ENCODE data around the gene PCDH15. TPM values are rescaled to one million over a fixed set of nuclear protein-coding genes. Genes with fewer than 3 reads are reported as not detected.

Gene PCDH15
- total RNA-seq, 1 experiment from 2014 or later = 0.61 TPM

DNA sequence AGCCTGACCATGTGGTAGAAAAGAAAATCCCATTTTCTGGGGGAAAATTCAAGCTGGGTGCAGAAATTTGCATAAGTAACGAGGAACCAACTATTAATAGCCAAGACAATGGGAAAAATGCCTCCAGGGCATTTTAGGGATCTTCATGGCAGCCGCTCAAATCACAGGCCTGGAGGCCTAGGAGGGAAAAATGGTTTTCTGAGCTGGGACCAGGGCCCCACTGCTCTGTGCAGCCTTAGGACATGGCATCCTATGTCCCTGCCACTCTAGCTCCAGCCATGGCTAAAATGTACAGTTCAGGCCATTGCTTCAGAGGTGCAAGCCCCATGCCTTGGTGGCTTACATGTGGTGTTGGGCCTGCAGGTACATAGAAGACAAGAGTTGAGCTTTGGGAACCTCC, 459.0 kb downstream of the PCDH15 start:
- H2BK5ac ChIP-seq (ENCODE audit: insufficient read length, low read length) = no peak overlapping the region
- no peak overlapping the region for H2BK15ac ChIP-seq (ENCODE audit: low read depth, low read length)
- no peak overlapping the region for H3K14ac ChIP-seq (ENCODE audit: insufficient read depth, low read length)
- no peak overlapping the region for H2AK5ac ChIP-seq (ENCODE audit: insufficient read length, low read length)
- Mint-ChIP-seq H3K4me1 (peaks cover 7 to 12% of the 10 kb centered on the region in 2 experiments), H3K27me3 (ENCODE audit: low read depth) (no peaks in the 10 kb centered on the region), H3K9me3 (peaks cover 34 to 45% of the 10 kb centered on the region in 2 experiments), H3K4me3 (no peak overlapping the region), H3K36me3 (ENCODE audit: insufficient read depth in 1 of 3, low read depth in 3 of 3) (peaks cover 30 to 43% (median 37%) of the 10 kb centered on the region in 3 experiments), H3K27ac (no peak overlapping the region)
- no peak overlapping the region for H2BK20ac ChIP-seq (ENCODE audit: low read depth, low read length, poor library complexity, severe bottlenecking)
- H3K9ac ChIP-seq (ENCODE audit: extremely low read depth, insufficient read length, low read length) = no peak overlapping the region
- H3K79me2 ChIP-seq (ENCODE audit: insufficient read depth, low read length) = no peaks in the 10 kb centered on the region
- WGBS (ENCODE audit: extremely low coverage, insufficient read length, low lambda C conversion rate) = no CpG with 5 or more reads among the region's 2 CpGs
- no peaks in the 10 kb centered on the region for H3K79me1 ChIP-seq (ENCODE audit: insufficient read depth, low read depth, low read length, poor library complexity, severe bottlenecking)
- H2BK12ac ChIP-seq (ENCODE audit: insufficient read length, low read depth, low read length) = no peak overlapping the region
- no peak overlapping the region for H3K4me2 ChIP-seq (ENCODE audit: insufficient read depth, insufficient read length, low read length)
- no peak overlapping the region for H4K91ac ChIP-seq (ENCODE audit: insufficient read length, low read depth, low read length)
- TF ChIP-seq, protein P1, sequence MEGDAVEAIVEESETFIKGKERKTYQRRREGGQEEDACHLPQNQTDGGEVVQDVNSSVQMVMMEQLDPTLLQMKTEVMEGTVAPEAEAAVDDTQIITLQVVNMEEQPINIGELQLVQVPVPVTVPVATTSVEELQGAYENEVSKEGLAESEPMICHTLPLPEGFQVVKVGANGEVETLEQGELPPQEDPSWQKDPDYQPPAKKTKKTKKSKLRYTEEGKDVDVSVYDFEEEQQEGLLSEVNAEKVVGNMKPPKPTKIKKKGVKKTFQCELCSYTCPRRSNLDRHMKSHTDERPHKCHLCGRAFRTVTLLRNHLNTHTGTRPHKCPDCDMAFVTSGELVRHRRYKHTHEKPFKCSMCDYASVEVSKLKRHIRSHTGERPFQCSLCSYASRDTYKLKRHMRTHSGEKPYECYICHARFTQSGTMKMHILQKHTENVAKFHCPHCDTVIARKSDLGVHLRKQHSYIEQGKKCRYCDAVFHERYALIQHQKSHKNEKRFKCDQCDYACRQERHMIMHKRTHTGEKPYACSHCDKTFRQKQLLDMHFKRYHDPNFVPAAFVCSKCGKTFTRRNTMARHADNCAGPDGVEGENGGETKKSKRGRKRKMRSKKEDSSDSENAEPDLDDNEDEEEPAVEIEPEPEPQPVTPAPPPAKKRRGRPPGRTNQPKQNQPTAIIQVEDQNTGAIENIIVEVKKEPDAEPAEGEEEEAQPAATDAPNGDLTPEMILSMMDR (conservative IDR thresholded peaks at IDR 0.05) = no peak
- no peak overlapping the region for H4K8ac ChIP-seq (replicated peaks; ENCODE audit: insufficient read length, low read depth, low read length)
- peaks cover 17% of the 10 kb centered on the region for H3K9me3 ChIP-seq (ENCODE audit: control insufficient read depth, low read depth, low read length)
- no peak overlapping the region for H3K56ac ChIP-seq (ENCODE audit: insufficient read length, low read depth, low read length)
- H4K5ac ChIP-seq (ENCODE audit: insufficient read length, low read depth, low read length) = no peak overlapping the region
- H3K23me2 ChIP-seq (ENCODE audit: insufficient read length, low read depth, low read length, poor library complexity, severe bottlenecking) = no peaks in the 10 kb centered on the region
- no peak for DNase-seq
- no peak overlapping the region for H2BK120ac ChIP-seq (ENCODE audit: low read depth, low read length, poor library complexity, severe bottlenecking)
- no peak overlapping the region for H3K18ac ChIP-seq (ENCODE audit: insufficient read length, low read depth, low read length)
- H3K4ac ChIP-seq (ENCODE audit: low read depth, low read length) = no peak overlapping the region
- no peaks in the 10 kb centered on the region for H4K20me1 ChIP-seq (ENCODE audit: control insufficient read depth, insufficient read depth, insufficient read length)
- no peaks in the 10 kb centered on the region for H3K4me1 ChIP-seq (ENCODE audit: insufficient read depth, low read length)
- no peak overlapping the region for H3T11ph ChIP-seq (ENCODE audit: low read length)
- no peak overlapping the region for H3K23ac ChIP-seq (ENCODE audit: insufficient read length, low read depth, low read length)
- no peak overlapping the region for H3K27ac ChIP-seq (ENCODE audit: insufficient read length, low read depth, low read length)
- H3K27me3 ChIP-seq (ENCODE audit: insufficient read depth, low read length) = no peaks in the 10 kb centered on the region
- no peak overlapping the region for H2AFZ ChIP-seq (ENCODE audit: low read length)

Measured in H9 (cell line).